ENCODE data around the gene BCAP29.

Gene BCAP29

GRCh38 chr7:107667341-107667740, 87.3 kb downstream of the BCAP29 start:
- no peak for DNase-seq (ENCODE audit: low read depth)
- no peak overlapping the region for H3K4me3 ChIP-seq (ENCODE audit: low read length)
- no peak for TF ChIP-seq CTCF (conservative IDR thresholded peaks at IDR 0.05; ENCODE audit: low read length)

- H3K4me3 ChIP-seq (ENCODE audit: low read length) = no peak overlapping the region
- DNase-seq (ENCODE audit: low read depth) = no peak
- TF ChIP-seq CTCF (conservative IDR thresholded peaks at IDR 0.05; ENCODE audit: low read length) = no peak
Observed at GRCh38 chr7:107668296-107668695, 88.2 kb downstream of the BCAP29 start.

Data from AG10803 (cell line).